GM10248 (cell line): ENCODE data around the gene NSMCE1.
"Not testable (repeated sequence)": the region's sequence is repeated elsewhere in the genome, so short reads cannot be mapped to it uniquely, and the experiment has no call there.

Source experiments
- CTCF ChIA-PET: fragments of 300-600 bp; sonication (Branson Sonifier 250); formaldehyde crosslinking; extraction: SDS; loops from one replicate; lab custom pipeline; 2021; ENCODE audit warnings: antibody characterized with exemption; lab: Yijun Ruan, JAX
- POLR2A ChIA-PET: fragments of 350-650 bp; sonication (Branson Sonifier 250); formaldehyde crosslinking; extraction: SDS; loops from one replicate; lab custom pipeline; 2020; ENCODE audit warnings: antibody characterized with exemption; lab: Yijun Ruan, JAX
- DNase-seq: peaks from one replicate; pipeline ENCODE4 v3.0.0; 2012; ENCODE audit errors: extremely low spot score
- CTCF ChIP-seq: IDR thresholded peaks from 2 replicates; pipeline ENCODE4 v1.5.1; 2012; ENCODE audit warnings: mild to moderate bottlenecking, low read depth; ENCODE audit errors: extremely low read depth, missing control alignments, control extremely low read depth

NSMCE1 gene

GRCh38 chr16:27291722-27292240 is 23.2 kb upstream of the NSMCE1 start:
- ChIA-PET POLR2A (no interaction called here), CTCF (interaction anchor here (2.1 kb wide), 1 partner anchor 57 kb away, joined by 11 read pairs; no protein-coding TSS in a partner anchor)

GRCh38 chr16:27291106-27291505 is 22.5 kb upstream of the NSMCE1 start:
- no peak for DNase-seq
- ChIA-PET POLR2A (no interaction called here), CTCF (no interaction called here)
- TF ChIP-seq CTCF = no peak

More at GRCh38 chr16:27291722-27292240, 23.2 kb upstream of the NSMCE1 start:
- DNase-seq = no peak
- no peak for TF ChIP-seq CTCF

DNA sequence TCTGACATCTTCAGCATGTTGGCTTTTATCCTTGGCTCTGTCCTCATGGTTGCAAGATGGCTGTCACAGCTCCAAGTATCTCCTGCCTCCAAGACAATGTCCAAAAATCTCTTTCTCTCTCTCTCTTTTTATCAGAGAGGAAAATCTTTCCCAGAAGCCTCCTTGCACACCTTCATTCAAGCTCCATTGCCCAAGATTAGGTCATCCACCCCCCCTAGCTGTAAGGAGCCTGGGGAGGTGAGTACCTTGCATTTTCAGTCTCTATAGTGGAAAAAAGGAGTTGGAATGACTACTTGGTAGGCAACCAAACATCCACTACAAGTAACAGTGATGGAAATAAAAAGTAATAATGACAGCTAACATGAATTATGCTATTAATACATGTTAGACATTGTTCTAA is 22.0 kb upstream of the NSMCE1 start:
- DNase-seq = no peak
- ChIA-PET POLR2A (no interaction called here), CTCF (no interaction called here)
- TF ChIP-seq CTCF = no peak

- ChIA-PET CTCF (no interaction called here), POLR2A (no interaction called here)
- no peak for TF ChIP-seq CTCF
- no peak for DNase-seq
Measured at GRCh38 chr16:27289669-27290068, 21.1 kb upstream of the NSMCE1 start.

- DNase-seq, POLR2A ChIA-PET, CTCF ChIA-PET: not testable (repeated sequence)
Measured at GRCh38 chr16:27288313-27288712, 19.7 kb upstream of the NSMCE1 start.

DNA sequence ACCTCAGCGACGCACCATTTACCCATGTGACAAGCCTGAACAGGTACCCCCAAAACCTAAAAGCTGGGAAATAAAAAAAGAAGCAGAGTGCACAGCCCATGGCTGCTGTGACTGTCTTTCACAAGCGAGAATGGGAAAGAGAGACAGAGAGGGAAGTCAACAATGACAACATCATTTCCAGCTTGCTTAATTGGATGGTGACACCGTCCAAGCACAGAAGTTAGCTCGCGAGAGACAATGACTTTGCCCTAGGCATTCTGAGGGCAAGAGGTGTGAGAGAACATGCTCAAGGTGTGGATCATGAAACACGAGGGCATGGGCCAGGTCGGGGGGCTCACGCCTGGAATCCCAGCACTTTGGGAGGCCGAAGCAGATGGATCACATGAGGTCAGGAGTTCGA is 19.3 kb upstream of the NSMCE1 start:
- CTCF ChIA-PET = no interaction called here

More for the DNA sequence above, 19.3 kb upstream of the NSMCE1 start:
- no peak for TF ChIP-seq CTCF
- DNase-seq = no peak
- POLR2A ChIA-PET = no interaction called here
